GM21360 (cell line): ENCODE measurements around the gene CRYBG1.
A peak's percentile ranks its signal among the peaks of the same experiment; 100 is the strongest.

Experiments
- ATAC-seq: cut with Tn5 transposase; IDR thresholded peaks from one replicate; pipeline ENCODE4 v1.9.1; 2021; ENCODE audit warnings: mild to moderate bottlenecking, moderate library complexity; ENCODE audit not compliant: unreplicated experiment

Gene CRYBG1

GRCh38 chr6:106522562-106523250 lies 162.2 kb downstream of the CRYBG1 start:
- ATAC-seq = no peak

GRCh38 chr6:106525107-106525881 lies 164.8 kb downstream of the CRYBG1 start:
- peak; percentile 34 for ATAC-seq

- ATAC-seq = no peak
Measured at GRCh38 chr6:106525882-106526275, 165.4 kb downstream of the CRYBG1 start.

GRCh38 chr6:106527117-106527516 lies 166.6 kb downstream of the CRYBG1 start:
- ATAC-seq = no peak

- no peak for ATAC-seq
Measured at GRCh38 chr6:106527979-106528378, 167.5 kb downstream of the CRYBG1 start.

GRCh38 chr6:106528521-106528920 lies 168.0 kb downstream of the CRYBG1 start:
- ATAC-seq = no peak

- ATAC-seq = no peak
Measured at GRCh38 chr6:106529438-106529837, 168.9 kb downstream of the CRYBG1 start.

GRCh38 chr6:106530026-106530425 lies 169.5 kb downstream of the CRYBG1 start:
- ATAC-seq = no peak

GRCh38 chr6:106530502-106530901 lies 170.0 kb downstream of the CRYBG1 start:
- ATAC-seq = no peak

- no peak for ATAC-seq
Measured at GRCh38 chr6:106533054-106533453, 172.5 kb downstream of the CRYBG1 start.

GRCh38 chr6:106534004-106534403 lies 173.5 kb downstream of the CRYBG1 start:
- ATAC-seq = no peak

GRCh38 chr6:106534564-106534982 lies 174.1 kb downstream of the CRYBG1 start:
- no peak for ATAC-seq

GRCh38 chr6:106535012-106535411 lies 174.5 kb downstream of the CRYBG1 start:
- no peak for ATAC-seq

GRCh38 chr6:106536357-106536756 lies 175.8 kb downstream of the CRYBG1 start:
- ATAC-seq = no peak

GRCh38 chr6:106536851-106537250 lies 176.3 kb downstream of the CRYBG1 start:
- ATAC-seq = no peak

GRCh38 chr6:106537662-106538061 lies 177.1 kb downstream of the CRYBG1 start:
- no peak for ATAC-seq

- ATAC-seq = no peak
Measured at GRCh38 chr6:106538145-106538544, 177.6 kb downstream of the CRYBG1 start.

- no peak for ATAC-seq
Measured at GRCh38 chr6:106539936-106540335, 179.4 kb downstream of the CRYBG1 start.

- ATAC-seq = no peak
Measured at GRCh38 chr6:106540432-106540831, 179.9 kb downstream of the CRYBG1 start.

- no peak for ATAC-seq
Measured at GRCh38 chr6:106540907-106541306, 180.4 kb downstream of the CRYBG1 start.

- no peak for ATAC-seq
Measured at GRCh38 chr6:106546261-106546690, 185.8 kb downstream of the CRYBG1 start.

- ATAC-seq = no peak
Measured at GRCh38 chr6:106546691-106547414, 186.3 kb downstream of the CRYBG1 start.
